Panc1 (cell line): Measurements from ENCODE around the gene GTPBP1. TPM values are rescaled to one million over a fixed set of nuclear protein-coding genes. Genes with fewer than 3 reads are reported as not detected.

ENCODE experiments used
- ATAC-seq: fragments of 200-7000 bp; cut with Tn5 transposase; 2 replicates; pipeline ENCODE4 v1.9.1; 2020; ENCODE audit warnings: mild to moderate bottlenecking, moderate library complexity
- BruUV-seq: library from RNA; stranded (reverse); fragments of 400-500 nt; replicated peaks from 2 replicates; lab custom pipeline; 2021; lab: Mats Ljungman, UMichigan
- CTCF ChIA-PET: fragments of 300-600 bp; sonication (Branson Sonifier 250); formaldehyde crosslinking; loops from one replicate; lab custom pipeline; 2022; ENCODE audit warnings: antibody characterized with exemption; lab: Charles Lee
- POLR2A ChIA-PET: fragments of 300-600 bp; sonication (Branson Sonifier 250); formaldehyde crosslinking; loops from one replicate; lab custom pipeline; 2022; ENCODE audit warnings: antibody characterized with exemption; lab: Charles Lee
- DNase-seq: peaks from one replicate; pipeline ENCODE4 v3.0.0-alpha.2; 2010; ENCODE audit warnings: low read depth, low spot score
- H3K27ac ChIP-seq: 2 replicates; pipeline ENCODE4 v1.5.1; 2011; ENCODE audit warnings: mild to moderate bottlenecking, low read length, inconsistent platforms
- H3K27me3 ChIP-seq: fragments of 200-500 bp; sonication (Bioruptor generic); 2 replicates; pipeline ENCODE4 v1.6.0; 2014; ENCODE audit warnings: low read length, inconsistent platforms; ENCODE audit not compliant: control insufficient read depth, insufficient read depth
- H3K36me3 ChIP-seq: fragments of 200-500 bp; sonication (Bioruptor generic); 2 replicates; pipeline ENCODE4 v1.5.1; 2014; ENCODE audit warnings: inconsistent platforms, mild to moderate bottlenecking, low read length, moderate library complexity; ENCODE audit not compliant: control insufficient read depth, insufficient read depth
- H3K4me1 ChIP-seq: 2 replicates; pipeline ENCODE4 v1.5.1; 2011; ENCODE audit warnings: inconsistent platforms, mild to moderate bottlenecking, low read length, moderate library complexity; ENCODE audit not compliant: control insufficient read depth, insufficient read depth
- H3K4me3 ChIP-seq, 2 experiments: 2 replicates each; pipeline ENCODE4 v1.5.1; 2011 to 2012; ENCODE audit warnings: low read depth in 2 of 2, low read length in 2 of 2, mild to moderate bottlenecking in 2 of 2, inconsistent platforms in 1 of 2, moderate library complexity in 1 of 2
- H3K9me3 ChIP-seq: fragments of 200-500 bp; sonication (Bioruptor generic); 2 replicates; pipeline ENCODE4 v1.5.1; 2014; ENCODE audit warnings: low read depth, mild to moderate bottlenecking, inconsistent platforms, low read length, moderate library complexity; ENCODE audit not compliant: control insufficient read depth, insufficient read depth
- POLR2AphosphoS5 ChIP-seq: IDR thresholded peaks from 2 replicates; pipeline ENCODE4 v1.6.1; 2012; ENCODE audit warnings: mild to moderate bottlenecking, low read depth, low read length, moderate library complexity
- REST ChIP-seq, 2 experiments: IDR thresholded peaks; 2 replicates each; pipeline ENCODE4 v1.6.1; 2011 to 2012; ENCODE audit warnings: low read depth in 2 of 2, control low read depth in 1 of 2, low read length in 1 of 2, mild to moderate bottlenecking in 1 of 2, moderate library complexity in 1 of 2; ENCODE audit not compliant: insufficient read depth in 1 of 2
- SIN3A ChIP-seq: IDR thresholded peaks from 2 replicates; pipeline ENCODE4 v1.6.1; 2012; ENCODE audit warnings: low read depth, mild to moderate bottlenecking, low read length, moderate library complexity, borderline replicate concordance; ENCODE audit not compliant: insufficient read depth
- TCF7L2 ChIP-seq: IDR thresholded peaks from 2 replicates; pipeline ENCODE4 v1.6.1; 2011; ENCODE audit warnings: mild to moderate bottlenecking, low read depth, low read length, inconsistent platforms
- in situ Hi-C: cut with HindIII; loops from 2 replicates; pipeline ENCODE4 v1.10.0; 2016; ENCODE audit warnings: low sequenced_read_pairs, low pct_unique_long_range_greater_than_20kb
- intact Hi-C: fragments of 100-400 bp; cut with micrococcal nuclease; formaldehyde crosslinking; loops from one replicate; pipeline ENCODE4 v1.10.0; 2022; ENCODE audit not compliant: unreplicated experiment
- total RNA-seq: library from RNA; stranded (reverse); gene quantifications from one replicate; pipeline ENCODE4 v1.2.1, GENCODE V29; 2021; ENCODE audit not compliant: unreplicated experiment
- TF ChIP-seq, protein P1 (sequence below): fragments of 450-650 bp; IDR thresholded peaks from 2 replicates; pipeline ENCODE4 v1.5.1; 2017; ENCODE audit warnings: mild to moderate bottlenecking

Gene GTPBP1
- total RNA-seq, 1 experiment from 2014 or later, result 25.5 TPM

GRCh38 chr22:38754751-38755154 lies 49.0 kb downstream of the GTPBP1 start:
- POLR2A ChIA-PET, result no interaction called here
- H3K4me1 ChIP-seq, result peaks cover 9% of the 10 kb centered on the region; the same call in 1 of the 2 replicates
- intact Hi-C loops (no loop called here), in situ Hi-C loops (no loop called here)
- TF ChIP-seq, protein P1, sequence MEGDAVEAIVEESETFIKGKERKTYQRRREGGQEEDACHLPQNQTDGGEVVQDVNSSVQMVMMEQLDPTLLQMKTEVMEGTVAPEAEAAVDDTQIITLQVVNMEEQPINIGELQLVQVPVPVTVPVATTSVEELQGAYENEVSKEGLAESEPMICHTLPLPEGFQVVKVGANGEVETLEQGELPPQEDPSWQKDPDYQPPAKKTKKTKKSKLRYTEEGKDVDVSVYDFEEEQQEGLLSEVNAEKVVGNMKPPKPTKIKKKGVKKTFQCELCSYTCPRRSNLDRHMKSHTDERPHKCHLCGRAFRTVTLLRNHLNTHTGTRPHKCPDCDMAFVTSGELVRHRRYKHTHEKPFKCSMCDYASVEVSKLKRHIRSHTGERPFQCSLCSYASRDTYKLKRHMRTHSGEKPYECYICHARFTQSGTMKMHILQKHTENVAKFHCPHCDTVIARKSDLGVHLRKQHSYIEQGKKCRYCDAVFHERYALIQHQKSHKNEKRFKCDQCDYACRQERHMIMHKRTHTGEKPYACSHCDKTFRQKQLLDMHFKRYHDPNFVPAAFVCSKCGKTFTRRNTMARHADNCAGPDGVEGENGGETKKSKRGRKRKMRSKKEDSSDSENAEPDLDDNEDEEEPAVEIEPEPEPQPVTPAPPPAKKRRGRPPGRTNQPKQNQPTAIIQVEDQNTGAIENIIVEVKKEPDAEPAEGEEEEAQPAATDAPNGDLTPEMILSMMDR, result no peak
- TF ChIP-seq POLR2AphosphoS5 (no peak), SIN3A (no peak), REST (IDR thresholded peaks at IDR 0.05; ENCODE audit: insufficient read depth in 1 of 2, low read depth in 2 of 2, low read length in 1 of 2) (no peak), TCF7L2 (no peak)
- no peaks in the 10 kb centered on the region for H3K27me3 ChIP-seq
- H3K9me3 ChIP-seq, result no peaks in the 10 kb centered on the region
- ATAC-seq, result no peak
- BruUV-seq, result no TSS peak
- H3K4me3 ChIP-seq, result peak overlapping the region; percentile 61 to 68
- no peak for DNase-seq
- H3K36me3 ChIP-seq, result no peaks in the 10 kb centered on the region
- peak overlapping the region; percentile 79 for H3K27ac ChIP-seq
- CTCF ChIA-PET, result no interaction called here

DNA sequence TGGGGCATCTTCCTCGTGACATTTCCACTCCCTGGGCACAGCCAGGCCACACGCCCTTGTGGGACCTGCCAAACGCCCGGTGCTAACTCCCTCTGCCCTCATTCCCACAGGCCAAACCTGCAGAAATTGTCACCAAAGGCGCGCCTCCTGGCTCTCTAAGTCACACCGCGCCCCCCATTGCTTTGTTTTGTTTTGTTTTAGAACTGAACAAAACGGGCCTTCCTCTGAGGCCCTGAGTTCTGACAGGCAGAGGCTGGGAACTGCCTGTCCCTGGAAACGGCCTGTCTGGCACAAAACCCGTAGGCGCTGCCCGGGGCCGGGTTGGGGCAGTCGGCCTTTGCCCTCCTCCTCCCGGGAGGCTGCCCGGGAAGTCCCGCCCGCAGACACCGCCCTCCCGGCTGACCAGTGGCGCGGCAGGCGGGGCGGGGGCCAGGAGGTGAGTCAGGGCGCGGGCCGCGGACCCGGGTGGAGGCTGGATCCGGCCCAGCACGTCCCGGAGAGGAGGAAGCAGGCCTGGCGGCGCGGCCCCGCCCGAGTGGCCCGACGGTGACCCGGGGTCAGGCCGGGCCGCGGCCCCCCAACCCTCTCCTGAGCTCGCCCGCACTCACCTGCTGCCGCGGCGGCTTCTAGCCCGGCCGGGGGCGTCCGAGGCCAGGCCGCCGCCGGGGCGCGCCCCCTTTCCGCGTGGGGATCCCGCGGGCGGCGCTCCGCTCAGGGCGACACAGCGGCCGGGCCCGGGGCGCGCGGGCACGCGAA lies 49.6 kb downstream of the GTPBP1 start:
- no peaks in the 10 kb centered on the region for H3K9me3 ChIP-seq
- no TSS peak for BruUV-seq
- DNase-seq, result no peak
- H3K27ac ChIP-seq, result peak overlapping the region; percentile 79
- no peaks in the 10 kb centered on the region for H3K27me3 ChIP-seq
- peaks cover 9% of the 10 kb centered on the region; the same call in 1 of the 2 replicates for H3K4me1 ChIP-seq
- H3K4me3 ChIP-seq, result peak overlapping the region; percentile 61 to 68
- intact Hi-C loops (no loop called here), in situ Hi-C loops (no loop called here)
- ChIA-PET CTCF (no interaction called here), POLR2A (no interaction called here)
- no peak for TF ChIP-seq TCF7L2
- no peak for TF ChIP-seq REST (IDR thresholded peaks at IDR 0.05; ENCODE audit: insufficient read depth in 1 of 2, low read depth in 2 of 2, low read length in 1 of 2)
- H3K36me3 ChIP-seq, result no peaks in the 10 kb centered on the region
- ATAC-seq, result peak; percentile 89
